ENCODE measurements around the gene SYT1.

DNA sequence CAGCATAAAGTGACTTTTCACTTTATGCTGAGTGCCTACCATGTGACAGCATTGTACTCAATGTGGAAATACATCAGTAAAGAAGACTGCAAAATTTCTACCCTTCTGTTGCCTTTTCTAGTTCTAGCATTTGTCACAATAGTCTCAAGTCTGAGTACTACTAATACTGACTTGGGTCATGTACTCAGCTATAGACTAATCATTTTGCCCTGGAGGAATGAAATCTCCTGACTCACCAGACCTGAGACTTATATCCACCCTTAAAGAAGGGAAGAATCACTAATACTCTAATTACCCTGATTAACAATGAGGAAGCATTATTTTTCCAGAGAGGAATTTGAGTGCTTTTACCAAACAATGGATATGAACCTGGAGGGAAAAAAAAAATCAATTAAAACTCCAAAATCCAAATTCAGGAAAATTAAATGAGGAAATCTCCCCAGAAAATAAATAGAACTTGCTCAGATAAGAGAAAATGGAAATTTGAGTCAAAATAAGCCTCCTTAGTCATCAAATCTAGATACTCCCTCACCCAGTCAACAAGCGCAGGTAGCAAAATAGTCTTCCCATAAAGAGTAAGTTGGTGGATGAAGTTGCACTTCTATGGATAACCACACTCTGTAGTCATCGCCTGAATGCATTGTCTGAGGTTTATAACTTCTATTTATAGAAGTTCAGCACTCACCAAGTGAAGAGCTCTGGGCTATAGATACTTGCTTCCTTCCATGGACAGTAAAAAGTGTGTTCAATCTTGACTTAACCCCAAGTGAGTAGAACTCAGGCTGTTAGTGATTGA, 386.6 kb downstream of the SYT1 start:
- TF ChIP-seq POLR2AphosphoS5 (IDR thresholded peaks at IDR 0.05; ENCODE audit: low read depth) (no peak), GABPA (IDR thresholded peaks at IDR 0.05; ENCODE audit: low read depth) (no peak), SPI1 (IDR thresholded peaks at IDR 0.05; ENCODE audit: borderline replicate concordance, low read depth) (no peak)
- TF ChIP-seq, protein P1, sequence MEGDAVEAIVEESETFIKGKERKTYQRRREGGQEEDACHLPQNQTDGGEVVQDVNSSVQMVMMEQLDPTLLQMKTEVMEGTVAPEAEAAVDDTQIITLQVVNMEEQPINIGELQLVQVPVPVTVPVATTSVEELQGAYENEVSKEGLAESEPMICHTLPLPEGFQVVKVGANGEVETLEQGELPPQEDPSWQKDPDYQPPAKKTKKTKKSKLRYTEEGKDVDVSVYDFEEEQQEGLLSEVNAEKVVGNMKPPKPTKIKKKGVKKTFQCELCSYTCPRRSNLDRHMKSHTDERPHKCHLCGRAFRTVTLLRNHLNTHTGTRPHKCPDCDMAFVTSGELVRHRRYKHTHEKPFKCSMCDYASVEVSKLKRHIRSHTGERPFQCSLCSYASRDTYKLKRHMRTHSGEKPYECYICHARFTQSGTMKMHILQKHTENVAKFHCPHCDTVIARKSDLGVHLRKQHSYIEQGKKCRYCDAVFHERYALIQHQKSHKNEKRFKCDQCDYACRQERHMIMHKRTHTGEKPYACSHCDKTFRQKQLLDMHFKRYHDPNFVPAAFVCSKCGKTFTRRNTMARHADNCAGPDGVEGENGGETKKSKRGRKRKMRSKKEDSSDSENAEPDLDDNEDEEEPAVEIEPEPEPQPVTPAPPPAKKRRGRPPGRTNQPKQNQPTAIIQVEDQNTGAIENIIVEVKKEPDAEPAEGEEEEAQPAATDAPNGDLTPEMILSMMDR (IDR thresholded peaks at IDR 0.05; ENCODE audit: insufficient read depth, low read length) = no peak
